Suprapubic skin (tissue), 4 donors: ENCODE results near the gene PARVA. TPM values are rescaled to one million over a fixed set of nuclear protein-coding genes. Genes with fewer than 3 reads are reported as not detected.

ENCODE experiments used
- DNase-seq, 2 donors: peaks; one replicate each; pipeline ENCODE4 v3.0.0-alpha.2; 2019; ENCODE audit warnings: low spot score in 2 of 2
- H3K27ac ChIP-seq: fragments of 200-600 bp; sonication (generic); one replicate; pipeline ENCODE4 v1.5.1; 2019
- H3K27me3 ChIP-seq: fragments of 200-600 bp; sonication (generic); one replicate; pipeline ENCODE4 v1.5.1; 2019
- H3K36me3 ChIP-seq: fragments of 200-600 bp; sonication (generic); one replicate; pipeline ENCODE4 v1.5.1; 2019
- H3K4me1 ChIP-seq: fragments of 200-600 bp; sonication (generic); one replicate; pipeline ENCODE4 v1.5.1; 2019
- H3K4me3 ChIP-seq: fragments of 200-600 bp; sonication (generic); one replicate; pipeline ENCODE4 v1.5.1; 2019; ENCODE audit warnings: mild to moderate bottlenecking
- H3K9me3 ChIP-seq: fragments of 200-600 bp; sonication (generic); one replicate; pipeline ENCODE4 v1.5.1; 2019
- EP300 ChIP-seq: sonication (generic); formaldehyde crosslinking; IDR thresholded peaks from one replicate; pipeline ENCODE4 v1.6.1; 2017; ENCODE audit warnings: antibody characterized with exemption
- POLR2A ChIP-seq, 2 donors: fragments of 450-650 bp; IDR thresholded peaks; one replicate each; pipeline ENCODE4 v1.6.1; 2017; ENCODE audit warnings: antibody characterized with exemption in 2 of 2, mild to moderate bottlenecking in 2 of 2, moderate library complexity in 2 of 2
- POLR2AphosphoS5 ChIP-seq, 3 donors: sonication (generic); formaldehyde crosslinking; IDR thresholded peaks; one replicate each; pipeline ENCODE4 v1.6.1; 2017; ENCODE audit warnings: antibody characterized with exemption in 3 of 3
- WGBS: methylation state at CpG from one replicate; pipeline ENCODE4 v1.1.5; 2018; 5-methylcytosine and 5-hydroxymethylcytosine counted together
- total RNA-seq, 4 donors: library from RNA; depleted of rRNA; stranded (reverse); fragments of >200 nt; gene quantifications; one replicate each; pipeline ENCODE4 v1.1.0, GENCODE V29; 2016
- TF ChIP-seq, protein P1 (sequence below), 2 donors: fragments of 200-600 bp in 1 of 2; fragments of 450-650 bp in 1 of 2; sonication (generic) in 1 of 2; IDR thresholded peaks; one replicate each; pipeline ENCODE4 v1.5.1; 2016 to 2019; ENCODE audit warnings: antibody characterized with exemption in 2 of 2, mild to moderate bottlenecking in 1 of 2, moderate library complexity in 1 of 2

PARVA gene
- total RNA-seq, 4 donors from 2014 or later = 16.7 to 26.2 (median 21.4) TPM

DNA sequence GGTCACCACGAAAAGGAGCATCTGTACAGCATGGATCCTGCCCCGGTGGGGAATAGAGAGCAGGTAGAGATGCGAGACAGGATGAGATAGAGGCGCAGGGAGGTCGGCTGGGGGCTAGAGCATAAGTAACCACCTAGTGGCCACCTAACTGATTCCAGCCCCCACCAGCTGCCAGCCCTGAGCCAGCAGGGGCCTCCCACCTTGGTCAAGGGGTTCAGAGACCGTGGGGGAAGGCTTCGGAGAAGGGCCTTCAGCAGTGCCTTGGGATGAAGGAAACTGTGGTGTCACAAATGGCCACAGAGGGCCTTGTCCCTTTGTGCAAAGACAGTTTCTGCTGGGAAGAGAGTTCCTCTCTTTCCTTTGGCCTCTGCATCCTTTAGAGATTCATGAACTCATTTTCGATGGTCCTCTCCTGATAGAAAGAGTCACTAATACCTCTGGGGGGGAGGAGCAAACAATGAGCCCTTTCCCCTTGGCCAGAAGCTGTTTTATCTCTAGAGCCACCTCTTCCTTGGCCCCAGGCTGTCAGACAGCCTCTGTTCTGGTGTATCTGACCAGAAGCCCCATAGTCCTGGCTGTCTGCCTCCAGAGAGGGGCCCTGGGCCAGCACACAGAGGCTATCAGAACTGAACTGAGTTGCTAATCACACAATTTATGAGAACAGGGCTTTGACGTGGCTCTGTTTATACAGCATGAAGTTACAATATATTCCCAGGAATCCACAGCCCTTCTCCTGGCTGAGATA is 146.0 kb downstream of the PARVA start:
- DNase-seq = no peak
- Histone ChIP-seq H3K27ac (no peak overlapping the region), H3K4me1 (no peaks in the 10 kb centered on the region), H3K27me3 (no peaks in the 10 kb centered on the region), H3K36me3 (peaks cover 16% of the 10 kb centered on the region), H3K9me3 (no peaks in the 10 kb centered on the region), H3K4me3 (no peak overlapping the region)
- TF ChIP-seq, protein P1, sequence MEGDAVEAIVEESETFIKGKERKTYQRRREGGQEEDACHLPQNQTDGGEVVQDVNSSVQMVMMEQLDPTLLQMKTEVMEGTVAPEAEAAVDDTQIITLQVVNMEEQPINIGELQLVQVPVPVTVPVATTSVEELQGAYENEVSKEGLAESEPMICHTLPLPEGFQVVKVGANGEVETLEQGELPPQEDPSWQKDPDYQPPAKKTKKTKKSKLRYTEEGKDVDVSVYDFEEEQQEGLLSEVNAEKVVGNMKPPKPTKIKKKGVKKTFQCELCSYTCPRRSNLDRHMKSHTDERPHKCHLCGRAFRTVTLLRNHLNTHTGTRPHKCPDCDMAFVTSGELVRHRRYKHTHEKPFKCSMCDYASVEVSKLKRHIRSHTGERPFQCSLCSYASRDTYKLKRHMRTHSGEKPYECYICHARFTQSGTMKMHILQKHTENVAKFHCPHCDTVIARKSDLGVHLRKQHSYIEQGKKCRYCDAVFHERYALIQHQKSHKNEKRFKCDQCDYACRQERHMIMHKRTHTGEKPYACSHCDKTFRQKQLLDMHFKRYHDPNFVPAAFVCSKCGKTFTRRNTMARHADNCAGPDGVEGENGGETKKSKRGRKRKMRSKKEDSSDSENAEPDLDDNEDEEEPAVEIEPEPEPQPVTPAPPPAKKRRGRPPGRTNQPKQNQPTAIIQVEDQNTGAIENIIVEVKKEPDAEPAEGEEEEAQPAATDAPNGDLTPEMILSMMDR (IDR thresholded peaks at IDR 0.05) = no peak
- TF ChIP-seq POLR2AphosphoS5 (IDR thresholded peaks at IDR 0.05) (no peak), EP300 (no peak), POLR2A (IDR thresholded peaks at IDR 0.05) (no peak)
- WGBS = 93% methylated on average over 9 of the region's 9 CpGs

DNA sequence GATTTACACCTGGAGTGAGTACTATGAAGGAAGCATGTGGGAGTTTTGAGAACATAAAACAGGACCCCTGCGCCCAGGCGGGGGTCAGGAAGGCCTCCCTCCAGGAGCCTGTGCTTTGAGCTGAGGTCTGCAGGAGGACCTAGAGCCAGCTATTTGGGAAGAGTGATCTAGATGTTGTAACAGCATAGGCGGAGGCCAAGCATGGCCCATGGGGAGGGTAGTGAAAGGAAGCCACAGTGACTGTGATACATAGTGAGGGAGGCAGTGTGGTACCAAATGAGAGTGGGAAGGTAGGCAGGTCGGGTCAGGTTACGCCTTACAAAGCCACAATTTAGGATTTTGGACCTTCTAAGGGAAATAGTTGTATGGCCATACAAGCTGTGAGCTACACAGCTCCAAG is 147.5 kb downstream of the PARVA start:
- H3K4me3 ChIP-seq = no peak overlapping the region
- no peaks in the 10 kb centered on the region for H3K27me3 ChIP-seq
- 73% methylated on average over 5 of the region's 5 CpGs for WGBS
- TF ChIP-seq, protein P1 (IDR thresholded peaks at IDR 0.05) = no peak
- TF ChIP-seq POLR2A (IDR thresholded peaks at IDR 0.05) = no peak
- TF ChIP-seq EP300 = no peak
- TF ChIP-seq POLR2AphosphoS5 (IDR thresholded peaks at IDR 0.05) = no peak
- no peaks in the 10 kb centered on the region for H3K9me3 ChIP-seq
- H3K27ac ChIP-seq = no peak overlapping the region
- no peaks in the 10 kb centered on the region for H3K4me1 ChIP-seq
- H3K36me3 ChIP-seq = peaks cover 18% of the 10 kb centered on the region
- DNase-seq = no peak

DNA sequence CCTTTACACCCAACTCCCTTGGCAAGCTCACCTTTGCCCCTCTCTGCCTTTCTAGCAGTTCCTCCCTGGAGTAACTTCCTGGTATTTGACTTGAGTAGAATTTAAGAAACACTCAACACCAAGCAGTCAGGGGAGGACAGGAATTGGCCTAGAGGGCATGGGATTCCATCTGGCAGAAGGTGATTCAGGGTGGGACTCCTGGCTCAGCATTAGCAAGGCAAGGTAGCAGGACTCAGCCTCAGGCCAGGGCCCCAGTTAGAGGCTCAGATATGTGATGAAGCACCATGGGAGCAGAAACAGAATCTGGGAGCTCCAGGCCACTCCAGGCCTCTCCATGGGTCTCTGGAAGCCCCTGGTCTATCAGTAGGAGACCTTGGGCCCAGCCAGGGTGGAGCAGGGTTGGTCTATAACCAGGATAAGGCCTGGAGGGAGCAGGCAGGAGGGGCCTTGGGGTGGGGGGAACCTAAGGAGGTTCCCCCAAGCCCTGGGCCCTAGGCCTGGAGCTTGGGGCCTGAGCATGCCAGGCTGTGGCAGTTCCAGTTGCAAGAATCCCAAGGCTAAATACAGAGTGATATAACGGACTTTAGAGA is 148.2 kb downstream of the PARVA start:
- Histone ChIP-seq H3K27me3 (no peaks in the 10 kb centered on the region), H3K36me3 (peaks cover 18% of the 10 kb centered on the region), H3K4me1 (no peaks in the 10 kb centered on the region), H3K4me3 (no peak overlapping the region), H3K27ac (no peak overlapping the region), H3K9me3 (no peaks in the 10 kb centered on the region)
- TF ChIP-seq POLR2A (IDR thresholded peaks at IDR 0.05) (no peak), POLR2AphosphoS5 (IDR thresholded peaks at IDR 0.05) (no peak), EP300 (no peak)
- TF ChIP-seq, protein P1 (IDR thresholded peaks at IDR 0.05) = no peak
- whole genome bisulfite sequencing = 94% methylated on average over 1 of the region's 1 CpG
- no peak for DNase-seq

DNA sequence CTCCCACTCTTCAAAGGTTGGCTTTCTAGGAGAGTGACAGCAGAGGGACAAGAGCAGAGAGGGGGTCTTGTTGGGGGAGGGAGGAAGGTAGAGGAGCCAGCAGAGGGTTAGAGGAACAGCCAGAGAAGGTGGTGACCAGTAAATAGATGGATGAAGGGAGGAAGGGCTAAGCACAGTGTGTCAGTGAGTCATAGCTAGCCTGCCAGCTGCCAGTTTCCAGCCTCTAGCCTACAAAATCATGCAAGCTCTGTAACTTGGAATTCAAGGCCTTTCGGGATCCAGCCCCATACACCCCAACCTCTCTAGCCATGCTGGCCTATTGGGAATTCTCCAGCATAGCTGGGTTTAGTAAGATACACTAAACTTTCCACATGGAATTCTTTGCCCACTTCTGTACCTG is 149.4 kb downstream of the PARVA start:
- WGBS = 38% methylated on average over 1 of the region's 1 CpG
- Histone ChIP-seq H3K27ac (no peak overlapping the region), H3K36me3 (peaks cover 23% of the 10 kb centered on the region), H3K4me1 (no peaks in the 10 kb centered on the region), H3K27me3 (no peaks in the 10 kb centered on the region), H3K9me3 (no peaks in the 10 kb centered on the region), H3K4me3 (no peak overlapping the region)
- TF ChIP-seq, protein P1 (IDR thresholded peaks at IDR 0.05) = no peak
- TF ChIP-seq EP300 = no peak
- TF ChIP-seq POLR2AphosphoS5 (IDR thresholded peaks at IDR 0.05) = no peak
- TF ChIP-seq POLR2A (IDR thresholded peaks at IDR 0.05) = no peak
- no peak for DNase-seq

DNA sequence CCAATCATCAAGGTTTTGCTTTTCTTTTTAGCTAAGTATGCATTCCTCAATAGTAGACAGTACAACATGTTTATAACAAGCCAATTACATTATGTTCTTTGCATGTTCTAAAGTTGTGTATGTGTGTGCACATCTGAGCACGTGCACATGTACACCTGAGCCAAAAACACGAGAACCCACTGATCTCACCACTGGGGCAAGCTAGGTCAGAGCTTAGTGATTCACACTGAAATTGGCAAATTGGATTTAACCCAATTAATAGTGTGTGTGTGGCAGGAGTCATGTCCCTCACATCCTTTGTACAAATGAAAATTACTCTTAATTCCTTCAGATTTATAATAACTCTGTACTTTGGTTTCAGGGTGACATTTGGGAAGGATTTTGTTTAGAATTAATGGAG is 151.1 kb downstream of the PARVA start:
- Histone ChIP-seq H3K4me1 (no peaks in the 10 kb centered on the region), H3K36me3 (peaks cover 28% of the 10 kb centered on the region), H3K27ac (no peak overlapping the region), H3K4me3 (no peak overlapping the region), H3K9me3 (no peaks in the 10 kb centered on the region), H3K27me3 (no peaks in the 10 kb centered on the region)
- 52% methylated on average over 2 of the region's 2 CpGs for WGBS
- DNase-seq = no peak
- TF ChIP-seq POLR2A (IDR thresholded peaks at IDR 0.05) = no peak
- TF ChIP-seq EP300 = no peak
- TF ChIP-seq, protein P1 (IDR thresholded peaks at IDR 0.05) = no peak
